A549 (cell line): ENCODE measurements around the gene FGF8. TPM values are rescaled to one million over a fixed set of nuclear protein-coding genes. Genes with fewer than 3 reads are reported as not detected.

Experiments used
- ATAC-seq, 2 experiments: fragments of 200-7000 bp in 1 of 2; fragments of >200 bp in 1 of 2; cut with Nextera tagmentation in 1 of 2; cut with Tn5 transposase in 1 of 2; 3 replicates each; pipeline versions ENCODE4 v1.8.0 to v1.9.1; 2018 to 2020; ENCODE audit warnings: mild to moderate bottlenecking in 1 of 2, moderate library complexity in 1 of 2
- CTCF ChIA-PET: fragments of 300-600 bp; sonication (Branson Sonifier 250); formaldehyde crosslinking; extraction: SDS; loops from one replicate; lab custom pipeline; 2021; ENCODE audit warnings: antibody characterized with exemption, inconsistent platforms; lab: Yijun Ruan, JAX
- POLR2A ChIA-PET: fragments of 350-600 bp; formaldehyde crosslinking; extraction: SDS; loops from one replicate; lab custom pipeline; 2021; ENCODE audit warnings: antibody characterized with exemption, inconsistent platforms; lab: Yijun Ruan, JAX
- DNase-seq, 2 experiments: peaks; one replicate each; pipeline versions ENCODE4 v3.0.0 to v3.0.0-alpha.2; 2011 to 2016; ENCODE audit warnings: low read depth in 1 of 2, low spot score in 1 of 2
- FAIRE-seq: peaks from 2 replicates; lab custom pipeline; 2011; peaks lifted over from hg19 to GRCh38; lab: Jason Lieb, UNC
- H3K27ac ChIP-seq, 2 experiments: fragments of >200 bp; sonication (Bioruptor Twin); formaldehyde crosslinking; 3 replicates each; pipeline ENCODE4 v1.5.1; 2016 to 2017
- H3K4me1 ChIP-seq: fragments of >200 bp; sonication (Bioruptor Twin); formaldehyde crosslinking; 3 replicates; pipeline ENCODE4 v1.6.1; 2016
- H3K4me2 ChIP-seq: fragments of >200 bp; sonication (Bioruptor Twin); formaldehyde crosslinking; 3 replicates; pipeline ENCODE4 v1.6.1; 2016
- H3K4me3 ChIP-seq: fragments of >200 bp; sonication (Bioruptor Twin); formaldehyde crosslinking; 3 replicates; pipeline ENCODE4 v1.5.1; 2016
- H3K9me3 ChIP-seq: fragments of >200 bp; sonication (Bioruptor Twin); formaldehyde crosslinking; 3 replicates; pipeline ENCODE4 v1.6.1; 2016
- CBX8 ChIP-seq: fragments of 200-600 bp; sonication (generic); IDR thresholded peaks from 2 replicates; pipeline ENCODE4 v1.6.1; 2016
- CHD2 ChIP-seq: fragments of 150-350 bp; IDR thresholded peaks from 2 replicates; pipeline ENCODE4 v1.6.1; 2014; ENCODE audit warnings: low read length; ENCODE audit not compliant: partially characterized antibody
- EHMT2 ChIP-seq: fragments of 200-600 bp; sonication (generic); IDR thresholded peaks from 2 replicates; pipeline ENCODE4 v1.6.1; 2016; ENCODE audit warnings: antibody characterized with exemption, low read depth, mild to moderate bottlenecking, moderate library complexity
- ELK1 ChIP-seq: fragments of 150-350 bp; IDR thresholded peaks from 2 replicates; pipeline ENCODE4 v1.6.1; 2014; ENCODE audit warnings: low read depth, mild to moderate bottlenecking, low read length
- EP300 ChIP-seq, 2 experiments: fragments of >200 bp; sonication (Bioruptor Twin); formaldehyde crosslinking; IDR thresholded peaks; 2 replicates in 1 of 2; 3 replicates in 1 of 2; pipeline ENCODE4 v1.6.1; 2016 to 2017
- ESRRA ChIP-seq: fragments of 150-350 bp; IDR thresholded peaks from 2 replicates; pipeline ENCODE4 v1.6.1; 2014; ENCODE audit warnings: mild to moderate bottlenecking, low read length, borderline replicate concordance
- GATA3 ChIP-seq: IDR thresholded peaks from 2 replicates; pipeline ENCODE4 v1.6.1; 2012; ENCODE audit warnings: borderline replicate concordance
- HDAC2 ChIP-seq: fragments of 200-600 bp; sonication (generic); IDR thresholded peaks from 2 replicates; pipeline ENCODE4 v1.6.1; 2016
- HEYL ChIP-seq: fragments of 250-450 bp; sonication (Bioruptor Pico); IDR thresholded peaks from 2 replicates; pipeline ENCODE4 v1.8.0; 2021; ENCODE audit warnings: mild to moderate bottlenecking, moderate library complexity
- HOXA7 ChIP-seq: fragments of 250-450 bp; sonication (Bioruptor Pico); IDR thresholded peaks from 2 replicates; pipeline ENCODE4 v1.5.0; 2020; ENCODE audit warnings: mild to moderate bottlenecking, moderate library complexity
- JUNB ChIP-seq: fragments of >200 bp; sonication (Bioruptor Twin); formaldehyde crosslinking; IDR thresholded peaks from 2 replicates; pipeline ENCODE4 v1.6.1; 2016
- KDM5A ChIP-seq: fragments of 200-600 bp; sonication (generic); IDR thresholded peaks from 2 replicates; pipeline ENCODE4 v1.6.1; 2016; ENCODE audit warnings: antibody characterized with exemption, mild to moderate bottlenecking
- POLR2A ChIP-seq: IDR thresholded peaks from 2 replicates; pipeline ENCODE4 v1.6.1; 2012; ENCODE audit warnings: mild to moderate bottlenecking, low read length
- POLR2AphosphoS2 ChIP-seq: conservative IDR thresholded peaks from 2 replicates; pipeline ENCODE4 v1.6.1; 2012; ENCODE audit warnings: low read length, improper control_type of control experiment, inconsistent platforms
- SMC3 ChIP-seq: fragments of >200 bp; sonication (Bioruptor Twin); formaldehyde crosslinking; IDR thresholded peaks from 3 replicates; pipeline ENCODE4 v1.6.1; 2018; ENCODE audit warnings: inconsistent platforms
- SREBF2 ChIP-seq: fragments of 450-650 bp; IDR thresholded peaks from 2 replicates; pipeline ENCODE4 v1.6.1; 2014; ENCODE audit warnings: mild to moderate bottlenecking, moderate library complexity
- ZFP36 ChIP-seq: fragments of 450-650 bp; IDR thresholded peaks from 2 replicates; pipeline ENCODE4 v1.6.1; 2014; ENCODE audit warnings: borderline replicate concordance; ENCODE audit not compliant: partially characterized antibody
- ZNF302 ChIP-seq: fragments of 250-450 bp; sonication (Bioruptor Pico); IDR thresholded peaks from 2 replicates; pipeline ENCODE4 v1.9.0; 2021; ENCODE audit warnings: inconsistent platforms, mild to moderate bottlenecking, moderate library complexity
- WGBS: methylation state at CpG from one replicate; pipeline ENCODE4 v1.1.6; 2017; ENCODE audit errors: missing lambda C conversion rate; 5-methylcytosine and 5-hydroxymethylcytosine counted together
- polyA plus RNA-seq, 4 experiments: library from polyadenylated mRNA; depleted of rRNA in 3 of 4; stranded (reverse); fragments of >200 nt; fragmentation: RNase III in 1 of 4; extraction: RNeasy Plus Mini Kit Qiagen cat#74134 plus additional on column Dnase treatment in 1 of 4; gene quantifications; 2 replicates in 3 of 4; 3 replicates in 1 of 4; pipeline ENCODE4 v1.2.3, GENCODE V29; 2011 to 2017
- TF ChIP-seq, protein P1 (sequence below): fragments of 250-450 bp; sonication (Bioruptor Pico); IDR thresholded peaks from 2 replicates; pipeline ENCODE4 v1.5.0; 2021; ENCODE audit warnings: mild to moderate bottlenecking, moderate library complexity, borderline replicate concordance
- TF ChIP-seq, protein P2 (sequence below): fragments of 250-450 bp; sonication (Bioruptor Pico); IDR thresholded peaks from 2 replicates; pipeline ENCODE4 v1.5.0; 2020; ENCODE audit warnings: low read depth, mild to moderate bottlenecking, moderate library complexity
- TF ChIP-seq, protein P3 (sequence below): fragments of 450-650 bp; IDR thresholded peaks from 2 replicates; pipeline ENCODE4 v1.6.1; 2014; ENCODE audit warnings: antibody characterized with exemption

Gene FGF8
- polyA plus RNA-seq, 2 of the 4 experiments (the other 2 are of a cell fraction) = 0.12 TPM; not detected in 1

DNA sequence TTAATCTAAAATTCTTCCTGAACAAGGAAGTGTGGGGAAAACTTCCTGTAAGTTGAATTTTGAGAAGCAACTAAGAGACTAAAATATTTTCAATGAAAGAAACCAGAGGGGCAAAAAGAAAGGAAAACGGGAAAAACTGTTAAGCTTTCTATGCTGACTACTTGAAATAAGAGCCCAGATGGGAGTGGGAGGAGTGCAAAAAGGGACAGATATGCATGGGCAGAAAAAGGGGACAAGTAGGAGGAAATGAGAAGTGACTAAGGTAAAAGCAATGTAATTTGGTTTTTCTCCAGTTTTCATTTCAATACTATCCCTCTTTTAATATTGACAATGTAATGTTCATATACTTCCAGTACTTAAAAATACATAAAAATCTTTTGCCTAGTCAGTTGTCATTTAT, 31.2 kb upstream of the FGF8 start (continued):
- TF ChIP-seq, protein P1, sequence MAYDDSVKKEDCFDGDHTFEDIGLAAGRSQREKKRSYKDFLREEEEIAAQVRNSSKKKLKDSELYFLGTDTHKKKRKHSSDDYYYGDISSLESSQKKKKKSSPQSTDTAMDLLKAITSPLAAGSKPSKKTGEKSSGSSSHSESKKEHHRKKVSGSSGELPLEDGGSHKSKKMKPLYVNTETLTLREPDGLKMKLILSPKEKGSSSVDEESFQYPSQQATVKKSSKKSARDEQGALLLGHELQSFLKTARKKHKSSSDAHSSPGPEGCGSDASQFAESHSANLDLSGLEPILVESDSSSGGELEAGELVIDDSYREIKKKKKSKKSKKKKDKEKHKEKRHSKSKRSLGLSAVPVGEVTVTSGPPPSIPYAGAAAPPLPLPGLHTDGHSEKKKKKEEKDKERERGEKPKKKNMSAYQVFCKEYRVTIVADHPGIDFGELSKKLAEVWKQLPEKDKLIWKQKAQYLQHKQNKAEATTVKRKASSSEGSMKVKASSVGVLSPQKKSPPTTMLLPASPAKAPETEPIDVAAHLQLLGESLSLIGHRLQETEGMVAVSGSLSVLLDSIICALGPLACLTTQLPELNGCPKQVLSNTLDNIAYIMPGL (CRISPR knock-in tag) = no peak
- TF ChIP-seq CBX8 = no peak
- TF ChIP-seq, all 56 proteins: peak for 0

DNA sequence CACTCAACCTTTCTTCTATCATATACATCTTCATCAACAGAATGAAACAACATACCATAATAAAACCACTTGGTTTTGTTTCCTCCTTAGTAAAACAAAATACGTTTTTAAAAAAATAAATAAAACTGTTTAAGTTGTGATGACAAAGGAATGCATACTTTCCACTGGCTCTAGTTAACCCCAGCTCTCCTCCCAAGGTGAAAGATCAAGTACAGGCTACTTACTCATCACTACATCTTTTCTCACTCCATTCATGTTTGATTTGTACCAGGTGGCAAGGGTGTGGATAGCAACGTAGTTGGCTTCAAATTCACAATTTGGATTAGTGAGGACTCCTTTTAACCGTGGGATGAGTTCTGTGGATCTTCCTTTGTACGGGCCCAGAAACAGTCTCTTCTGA, 27.6 kb upstream of the FGF8 start:
- Histone ChIP-seq H3K4me1 (no peaks in the 10 kb centered on the region), H3K27ac (no peak overlapping the region), H3K4me2 (no peak overlapping the region), H3K4me3 (no peak overlapping the region)
- whole genome bisulfite sequencing = 74% methylated on average over 4 of the region's 4 CpGs
- DNase-seq (no peak), ATAC-seq (no peak), FAIRE-seq (no peak)
- ChIA-PET CTCF (interaction anchor here (1.5 kb wide), 1 partner anchor 23 kb away, joined by 3 read pairs; no protein-coding TSS in a partner anchor), POLR2A (no interaction called here)
- no peak for TF ChIP-seq EHMT2
- TF ChIP-seq ZNF302 (CRISPR knock-in tag) = no peak
- no peak for TF ChIP-seq SREBF2
- no peak for TF ChIP-seq GATA3
- TF ChIP-seq HDAC2 = no peak
- TF ChIP-seq SMC3 = no peak
- TF ChIP-seq POLR2A = no peak
- TF ChIP-seq, protein P1 (CRISPR knock-in tag) = no peak
- no peak for TF ChIP-seq HOXA7
- no peak for TF ChIP-seq JUNB
- TF ChIP-seq KDM5A = no peak
- TF ChIP-seq, protein P2, sequence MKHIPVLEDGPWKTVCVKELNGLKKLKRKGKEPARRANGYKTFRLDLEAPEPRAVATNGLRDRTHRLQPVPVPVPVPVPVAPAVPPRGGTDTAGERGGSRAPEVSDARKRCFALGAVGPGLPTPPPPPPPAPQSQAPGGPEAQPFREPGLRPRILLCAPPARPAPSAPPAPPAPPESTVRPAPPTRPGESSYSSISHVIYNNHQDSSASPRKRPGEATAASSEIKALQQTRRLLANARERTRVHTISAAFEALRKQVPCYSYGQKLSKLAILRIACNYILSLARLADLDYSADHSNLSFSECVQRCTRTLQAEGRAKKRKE = no peak
- TF ChIP-seq ZFP36 = no peak
- TF ChIP-seq HEYL (CRISPR knock-in tag) = no peak
- TF ChIP-seq ESRRA = no peak
- TF ChIP-seq, all 56 proteins: peak for 0
- no peaks in the 10 kb centered on the region for H3K9me3 ChIP-seq

GRCh38 chr10:101797403-101798059, 21.6 kb upstream of the FGF8 start:
- Histone ChIP-seq H3K4me1 (no peaks in the 10 kb centered on the region), H3K4me3 (no peak overlapping the region), H3K27ac (no peak overlapping the region), H3K9me3 (no peaks in the 10 kb centered on the region), H3K4me2 (no peak overlapping the region)
- DNase-seq = no peak
- ChIA-PET POLR2A (no interaction called here), CTCF (interaction anchor here (0.8 to 10.8 kb wide), 5 partner anchors 15 to 748 kb away, joined by 3 to 82 read pairs (median 4); partner anchors contain the start of gene NPM3)
- no peak for ATAC-seq
- WGBS = 88% methylated on average over 4 of the region's 4 CpGs
- TF ChIP-seq POLR2AphosphoS2 (no peak), HOXA7 (no peak), EP300 (IDR thresholded peaks at IDR 0.05) (no peak), CHD2 (no peak), ELK1 (no peak)
- TF ChIP-seq, protein P3, sequence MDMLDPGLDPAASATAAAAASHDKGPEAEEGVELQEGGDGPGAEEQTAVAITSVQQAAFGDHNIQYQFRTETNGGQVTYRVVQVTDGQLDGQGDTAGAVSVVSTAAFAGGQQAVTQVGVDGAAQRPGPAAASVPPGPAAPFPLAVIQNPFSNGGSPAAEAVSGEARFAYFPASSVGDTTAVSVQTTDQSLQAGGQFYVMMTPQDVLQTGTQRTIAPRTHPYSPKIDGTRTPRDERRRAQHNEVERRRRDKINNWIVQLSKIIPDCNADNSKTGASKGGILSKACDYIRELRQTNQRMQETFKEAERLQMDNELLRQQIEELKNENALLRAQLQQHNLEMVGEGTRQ = no peak
- no peak for FAIRE-seq
